ENCODE measurements around the gene DRICH1. TPM values are rescaled to one million over a fixed set of nuclear protein-coding genes. Genes with fewer than 3 reads are reported as not detected.

Gene DRICH1
- total and polyA plus RNA-seq, 9 donors = 0.32 to 3.6 (median 0.79) TPM; not detected in 1

- no peak for DNase-seq
- no peaks in the 10 kb centered on the region for H3K27me3 ChIP-seq
- no peak overlapping the region for H3K27ac ChIP-seq
- no peaks in the 10 kb centered on the region for H3K4me1 ChIP-seq (ENCODE audit: insufficient read depth)
- TF ChIP-seq CTCF (IDR thresholded peaks at IDR 0.05) (no peak), POLR2A (IDR thresholded peaks at IDR 0.05) (no peak), EP300 (IDR thresholded peaks at IDR 0.05) (no peak)
- no peak overlapping the region for H3K4me3 ChIP-seq
- intact Hi-C loops (cut with DNase I) = no loop called here
- no peaks in the 10 kb centered on the region for H3K9me3 ChIP-seq
- H3K36me3 ChIP-seq = no peaks in the 10 kb centered on the region
- WGBS, 3 donors = 71 to 79% (median 75%) methylated on average over 10 to 11 of the region's 11 CpGs
These were observed 51.4 kb downstream of the DRICH1 start for GRCh38 chr22:23580576-23581259.

GRCh38 chr22:23579870-23580575 lies 52.1 kb downstream of the DRICH1 start, which contains the start of gene IGLL1:
Gene IGLL1 (minus strand): TSS chr22:23580290. CDS start chr22:23580190, 100 bp downstream.
- no peak within 1 kb of the TSS for H3K4me3 ChIP-seq
- no peak within 1 kb of the TSS for H3K27ac ChIP-seq
- no peak for DNase-seq
- H3K9me3 ChIP-seq = no peaks in the 10 kb centered on the region
- H3K4me1 ChIP-seq (ENCODE audit: insufficient read depth) = no peaks in the 10 kb centered on the region
- no peaks in the 10 kb centered on the region for H3K36me3 ChIP-seq
- 70 to 86% (median 85%) methylated on average over 11 to 12 of the region's 12 CpGs for WGBS, 3 donors
- H3K27me3 ChIP-seq = no peaks in the 10 kb centered on the region
- intact Hi-C loops (cut with DNase I) = no loop called here
- TF ChIP-seq CTCF (IDR thresholded peaks at IDR 0.05) (no peak), POLR2A (IDR thresholded peaks at IDR 0.05) (no peak), EP300 (IDR thresholded peaks at IDR 0.05) (no peak)

- no peaks in the 10 kb centered on the region for H3K9me3 ChIP-seq
- no peaks in the 10 kb centered on the region for H3K36me3 ChIP-seq
- no peaks in the 10 kb centered on the region for H3K4me1 ChIP-seq (ENCODE audit: insufficient read depth)
- no peaks in the 10 kb centered on the region for H3K27me3 ChIP-seq
- H3K4me3 ChIP-seq = no peak overlapping the region
- WGBS, 3 donors = 90 to 96% (median 90%) methylated on average over 5 of the region's 5 CpGs
- H3K27ac ChIP-seq = no peak overlapping the region
- intact Hi-C loops (cut with DNase I) = no loop called here
- DNase-seq = no peak
- TF ChIP-seq EP300 (IDR thresholded peaks at IDR 0.05) = no peak
- TF ChIP-seq POLR2A (IDR thresholded peaks at IDR 0.05) = no peak
- TF ChIP-seq CTCF (IDR thresholded peaks at IDR 0.05) = no peak
These were observed 52.8 kb downstream of the DRICH1 start for GRCh38 chr22:23579280-23579679.

GRCh38 chr22:23578306-23578705 lies 53.8 kb downstream of the DRICH1 start:
- Histone ChIP-seq H3K27me3 (no peaks in the 10 kb centered on the region), H3K4me1 (ENCODE audit: insufficient read depth) (no peaks in the 10 kb centered on the region), H3K9me3 (no peaks in the 10 kb centered on the region), H3K36me3 (no peaks in the 10 kb centered on the region), H3K4me3 (no peak overlapping the region), H3K27ac (no peak overlapping the region)
- no peak for DNase-seq
- intact Hi-C loops (cut with DNase I) = no loop called here
- TF ChIP-seq EP300 (IDR thresholded peaks at IDR 0.05) (no peak), CTCF (IDR thresholded peaks at IDR 0.05) (no peak), POLR2A (IDR thresholded peaks at IDR 0.05) (no peak)
- 85 to 86% (median 85%) methylated on average over 11 of the region's 11 CpGs for WGBS, 3 donors
